RCC 7860 (cell line): ENCODE results near the gene GPR146.

Experiments
- DNase-seq: peaks from one replicate; pipeline ENCODE4 v3.0.0-alpha.2; 2015; ENCODE audit warnings: low spot score
- FAIRE-seq: peaks from 2 replicates; lab custom pipeline; 2012; peaks lifted over from hg19 to GRCh38; lab: Jason Lieb, UNC

The GPR146 gene

DNA sequence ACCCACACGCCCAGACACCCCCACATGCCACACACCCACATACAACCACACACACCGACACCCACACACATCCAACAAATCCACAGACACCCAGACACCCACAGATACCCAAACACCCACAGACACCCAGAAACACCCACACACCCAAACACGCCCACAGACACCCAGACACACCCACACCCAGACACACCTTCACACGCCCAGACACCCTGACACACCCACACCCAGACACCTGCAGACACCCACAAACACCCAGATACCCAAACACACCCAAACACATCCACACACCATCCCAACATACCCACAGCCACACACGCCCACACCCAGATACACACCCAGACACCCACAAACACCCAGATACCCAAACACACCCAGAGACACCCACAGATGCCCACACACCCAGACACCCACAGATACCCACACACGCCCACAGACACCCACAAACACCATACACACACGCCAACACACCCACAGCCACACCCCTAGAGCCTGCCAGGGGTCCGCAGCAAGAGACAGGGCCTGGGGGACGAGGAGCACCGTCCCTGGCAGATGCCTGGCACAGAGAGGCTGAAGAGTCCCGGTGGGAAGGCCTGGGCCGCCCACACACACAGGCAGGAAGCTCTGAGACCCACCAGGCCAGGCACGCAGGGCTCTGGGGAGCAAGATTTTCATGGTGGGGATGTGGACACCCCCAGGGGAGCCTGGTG is 32.9 kb upstream of the GPR146 start:
- no peak for DNase-seq
- FAIRE-seq, result no peak

DNA sequence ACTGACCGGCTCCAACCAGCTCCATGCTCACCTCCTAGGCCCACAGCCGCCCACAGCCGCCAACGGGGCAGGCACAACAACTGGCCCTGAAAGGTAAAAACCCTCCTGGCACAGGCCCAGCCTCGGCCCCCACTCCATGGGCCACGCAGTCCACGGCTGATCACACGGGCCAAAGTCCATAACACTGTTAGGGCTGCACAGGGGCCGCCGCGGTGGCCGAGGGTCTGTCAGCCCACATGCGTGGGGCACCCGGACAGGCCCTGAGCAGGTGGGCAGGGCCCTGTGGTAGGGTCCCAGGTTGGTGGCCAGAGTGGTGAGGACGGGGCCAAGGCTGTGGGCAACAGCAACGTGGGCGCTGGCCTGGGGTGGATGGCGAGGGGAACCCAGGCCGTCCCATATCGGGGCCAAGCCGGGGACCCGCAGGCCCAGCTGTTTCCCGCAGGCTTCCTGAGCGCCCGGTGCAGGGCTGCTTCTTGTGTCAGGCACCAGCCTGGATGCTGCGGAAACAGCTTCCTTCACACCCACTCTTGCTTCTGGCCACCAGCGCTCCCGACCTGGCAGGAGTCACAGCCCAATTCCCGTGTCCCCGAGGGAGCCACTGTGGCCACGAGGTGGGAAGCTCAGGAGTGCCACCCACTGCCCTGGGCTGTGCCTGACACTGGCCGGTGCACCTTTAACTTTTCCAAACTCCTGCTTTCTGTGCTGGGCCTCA is 32.2 kb upstream of the GPR146 start:
- DNase-seq (no peak), FAIRE-seq (no peak)

GRCh38 chr7:1012716-1013095 is 31.6 kb upstream of the GPR146 start:
- FAIRE-seq (no peak), DNase-seq (no peak)

GRCh38 chr7:1013581-1013980 is 30.8 kb upstream of the GPR146 start:
- FAIRE-seq (no peak), DNase-seq (no peak)

GRCh38 chr7:1014681-1015080 is 29.7 kb upstream of the GPR146 start:
- DNase-seq (no peak), FAIRE-seq (no peak)

DNA sequence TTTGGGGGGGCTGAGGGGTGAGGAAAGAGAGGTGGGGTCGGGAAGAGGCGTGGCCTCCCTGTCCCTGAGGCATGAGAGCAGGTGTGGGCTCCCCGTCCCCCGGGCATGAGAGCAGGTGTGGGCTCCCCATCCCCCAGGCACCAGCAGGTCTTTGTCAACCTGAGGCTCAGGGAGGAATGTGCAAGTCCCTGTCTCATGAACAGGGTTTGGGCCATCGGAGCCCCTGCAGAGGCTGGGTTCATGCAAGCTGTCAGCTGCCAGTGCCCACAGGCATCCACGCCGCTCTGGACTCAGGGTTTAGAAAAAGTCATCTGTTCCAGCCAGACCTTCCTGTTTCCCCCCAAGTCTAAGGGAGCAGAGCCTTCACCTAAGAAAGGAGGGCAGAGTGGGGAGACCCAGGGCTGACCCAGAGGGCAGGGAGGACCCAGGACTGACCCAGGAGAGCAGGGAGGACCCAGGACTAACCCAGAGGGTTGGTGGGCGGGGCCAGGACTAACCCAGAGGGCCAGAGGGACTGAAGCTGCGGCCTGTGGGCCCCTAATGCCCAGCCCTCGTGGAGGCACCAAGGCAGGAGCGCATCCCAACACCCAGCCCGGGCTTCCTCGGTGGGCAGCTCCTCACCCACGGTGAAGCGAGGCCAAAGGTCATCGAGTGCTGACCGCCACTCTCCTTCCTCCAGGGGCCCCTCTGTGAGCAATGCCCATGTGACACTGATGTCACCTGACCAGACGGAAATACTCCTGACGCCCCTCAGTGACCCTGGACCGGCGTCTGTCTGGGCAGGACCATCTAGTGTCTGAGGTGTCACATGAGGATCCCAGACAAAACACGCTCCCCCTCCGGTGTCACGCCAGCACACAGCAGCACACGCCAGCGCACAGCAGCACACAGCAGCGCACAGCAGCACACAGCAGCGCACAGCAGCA is 28.9 kb upstream of the GPR146 start:
- DNase-seq (no peak), FAIRE-seq (no peak)

DNA sequence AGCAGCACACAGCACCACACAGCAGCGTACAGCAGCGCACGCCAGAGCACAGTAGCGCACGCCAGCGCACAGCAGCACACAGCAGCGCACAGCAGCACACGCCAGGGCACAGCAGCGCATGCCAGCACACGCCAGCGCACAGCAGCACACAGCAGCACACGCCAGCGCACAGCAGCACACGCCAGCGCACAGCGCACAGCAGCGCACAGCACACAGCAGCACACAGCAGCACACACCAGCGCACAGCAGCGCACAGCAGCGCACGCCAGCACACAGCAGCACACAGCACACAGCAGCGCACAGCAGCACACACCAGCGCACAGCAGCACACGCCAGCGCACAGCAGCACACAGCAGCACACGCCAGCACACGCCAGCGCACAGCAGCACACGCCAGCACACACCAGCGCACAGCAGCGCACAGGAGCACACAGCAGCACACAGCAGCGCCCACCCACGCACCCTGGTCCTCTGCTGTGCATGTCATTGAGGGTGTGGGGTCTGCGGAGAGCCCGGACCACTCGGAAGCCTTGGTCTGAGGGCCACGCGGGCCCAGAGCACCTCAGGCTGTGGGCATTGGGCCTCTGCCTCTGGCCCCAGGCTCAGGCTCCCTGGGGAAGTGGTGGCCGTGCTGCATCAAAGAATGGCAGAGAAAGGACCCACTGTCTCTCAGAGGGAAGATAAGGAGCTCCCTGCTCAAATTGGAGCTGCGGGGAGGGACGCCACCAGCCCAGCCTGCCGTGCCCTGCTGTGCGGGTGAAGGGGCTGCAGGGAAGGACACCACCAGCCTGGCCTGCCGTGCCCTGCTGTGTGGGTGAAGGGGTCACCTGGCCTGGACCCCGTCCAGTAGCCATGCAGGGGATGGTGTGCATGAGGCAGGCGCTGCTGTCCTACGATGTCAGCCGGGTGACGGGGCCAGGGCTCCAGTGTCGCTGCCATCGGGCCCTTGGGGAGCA is 27.5 kb upstream of the GPR146 start:
- no peak for DNase-seq
- no peak for FAIRE-seq

- DNase-seq (no peak), FAIRE-seq (no peak)
These were observed 26.6 kb upstream of the GPR146 start for GRCh38 chr7:1017586-1018333.

GRCh38 chr7:1018334-1018695 is 26.0 kb upstream of the GPR146 start:
- FAIRE-seq (no peak), DNase-seq (no peak)

DNA sequence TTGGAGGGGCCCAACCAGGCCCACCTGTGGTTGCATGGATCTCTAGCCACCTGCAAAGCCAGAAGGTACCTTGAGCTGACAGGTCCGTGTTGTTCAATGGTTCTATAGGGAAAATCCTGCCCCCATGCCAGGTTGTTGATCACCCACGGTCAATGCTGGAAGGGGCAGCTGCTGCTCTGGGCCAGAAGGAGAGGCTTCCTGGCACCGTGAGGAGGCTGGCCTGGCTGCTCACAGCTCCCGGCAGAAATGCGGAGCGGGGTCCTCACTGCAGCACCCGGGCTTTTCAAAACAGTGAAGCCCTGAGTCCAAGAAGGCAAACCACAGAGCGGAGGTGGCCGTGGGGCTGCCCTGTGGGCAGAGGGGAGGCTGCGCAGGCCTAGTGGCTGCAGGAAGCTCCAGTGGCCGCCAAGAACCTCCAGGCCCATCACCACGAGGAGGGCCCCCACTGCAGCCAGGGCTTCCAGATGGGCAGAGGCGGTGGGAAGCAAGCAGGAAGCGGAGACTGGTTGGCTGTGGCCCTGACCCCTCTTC is 25.0 kb upstream of the GPR146 start:
- DNase-seq (no peak), FAIRE-seq (no peak)

- FAIRE-seq, result no peak
- DNase-seq, result no peak
These were observed 24.3 kb upstream of the GPR146 start for GRCh38 chr7:1019789-1020610.

GRCh38 chr7:1020849-1021251 is 23.5 kb upstream of the GPR146 start:
- DNase-seq (no peak), FAIRE-seq (no peak)

GRCh38 chr7:1021366-1021765 is 23.0 kb upstream of the GPR146 start:
- FAIRE-seq, result no peak
- DNase-seq, result no peak

DNA sequence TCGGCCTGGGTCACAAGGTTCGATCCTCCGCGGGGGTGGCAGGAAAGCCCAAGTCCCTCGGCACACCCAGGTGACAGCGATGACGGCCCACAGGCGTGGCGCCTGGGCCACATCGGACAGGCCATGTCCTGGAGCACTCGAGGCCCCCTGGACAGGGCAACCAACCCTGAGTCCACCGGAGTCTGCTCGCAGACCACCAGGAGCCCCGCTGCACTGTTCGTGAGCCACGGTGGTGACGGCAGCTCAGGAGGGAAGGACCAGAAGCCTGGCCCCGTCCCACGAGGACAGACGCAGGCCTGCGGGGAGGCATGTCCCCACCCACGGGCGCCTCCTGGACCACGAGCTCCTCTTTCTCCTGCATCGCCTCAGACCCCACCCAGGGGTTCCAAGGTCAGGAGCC is 22.4 kb upstream of the GPR146 start:
- FAIRE-seq, result no peak
- no peak for DNase-seq

- no peak for FAIRE-seq
- no peak for DNase-seq
These were observed 22.0 kb upstream of the GPR146 start for GRCh38 chr7:1022356-1022755.

DNA sequence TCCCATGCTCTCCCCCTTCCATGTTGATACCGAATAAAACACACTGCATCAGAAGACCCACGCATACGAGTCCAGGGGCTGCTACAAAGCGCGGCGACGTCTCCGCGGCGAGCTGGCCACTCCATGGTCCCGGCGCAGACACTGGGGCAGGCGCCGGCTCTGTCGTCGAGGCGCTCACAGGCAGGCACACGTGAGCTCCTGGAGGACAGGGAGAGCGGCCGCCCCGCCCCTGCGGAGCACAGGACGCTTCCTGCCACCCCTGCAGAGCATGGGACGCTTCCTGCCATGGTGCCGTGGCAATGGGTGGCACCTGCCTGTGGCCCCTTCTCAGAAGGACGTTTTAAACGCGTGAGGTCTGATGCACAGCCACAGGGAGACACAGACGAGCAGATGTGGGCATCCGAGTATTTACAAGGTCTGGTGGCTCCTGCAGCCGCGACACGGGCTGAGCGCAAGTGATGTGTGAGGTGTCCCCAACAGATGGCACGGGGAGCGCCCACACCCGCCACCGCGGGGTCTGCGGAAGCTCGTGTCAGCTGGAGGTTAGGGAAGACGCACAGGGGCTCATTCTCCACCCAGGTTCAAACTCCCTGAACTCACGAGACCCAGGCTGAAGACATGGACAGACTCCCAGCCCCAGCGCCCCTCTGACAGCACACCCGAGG is 21.4 kb upstream of the GPR146 start:
- DNase-seq (no peak), FAIRE-seq (no peak)

GRCh38 chr7:1024331-1024841 is 20.0 kb upstream of the GPR146 start:
- no peak for FAIRE-seq
- no peak for DNase-seq
